Measurements from ENCODE around the gene APBA3.

The APBA3 gene

GRCh38 chr19:3745363-3746045 is 16.0 kb downstream of the APBA3 start:
- DNase-seq (ENCODE audit: low spot score), result no peak

- DNase-seq (ENCODE audit: low spot score), result no peak
Measured at GRCh38 chr19:3743486-3743885, 18.0 kb downstream of the APBA3 start.

GRCh38 chr19:3740431-3740830 is 21.1 kb downstream of the APBA3 start:
- DNase-seq (ENCODE audit: low spot score), result no peak

GRCh38 chr19:3738477-3739220 is 22.8 kb downstream of the APBA3 start:
- DNase-seq (ENCODE audit: low spot score), result no peak

- DNase-seq (ENCODE audit: low spot score), result no peak
Measured at GRCh38 chr19:3737487-3738205, 23.8 kb downstream of the APBA3 start.

GRCh38 chr19:3736106-3736724 is 25.3 kb downstream of the APBA3 start:
- DNase-seq (ENCODE audit: low spot score), result no peak

GRCh38 chr19:3734310-3734600 is 27.2 kb downstream of the APBA3 start:
- no peak for DNase-seq (ENCODE audit: low spot score)

GRCh38 chr19:3733549-3734309 is 27.8 kb downstream of the APBA3 start:
- DNase-seq (ENCODE audit: low spot score), result no peak

- no peak for DNase-seq (ENCODE audit: low spot score)
Measured at GRCh38 chr19:3732108-3732507, 29.4 kb downstream of the APBA3 start.

GRCh38 chr19:3730457-3730958 is 31.0 kb downstream of the APBA3 start:
- DNase-seq (ENCODE audit: low spot score), result no peak

GRCh38 chr19:3725640-3726310 is 35.7 kb downstream of the APBA3 start:
- no peak for DNase-seq (ENCODE audit: low spot score)

GRCh38 chr19:3725121-3725520 is 36.4 kb downstream of the APBA3 start:
- DNase-seq (ENCODE audit: low spot score), result no peak

- no peak for DNase-seq (ENCODE audit: low spot score)
Measured at GRCh38 chr19:3723883-3724282, 37.6 kb downstream of the APBA3 start.

- no peak for DNase-seq (ENCODE audit: low spot score)
Measured at GRCh38 chr19:3723110-3723488, 38.4 kb downstream of the APBA3 start.

- DNase-seq (ENCODE audit: low spot score), result no peak
Measured at GRCh38 chr19:3722443-3723109, 38.9 kb downstream of the APBA3 start.

- no peak for DNase-seq (ENCODE audit: low spot score)
Measured at GRCh38 chr19:3721887-3722442, 39.5 kb downstream of the APBA3 start.

- DNase-seq (ENCODE audit: low spot score), result peak; percentile 91
Measured at GRCh38 chr19:3721131-3721886, 40.2 kb downstream of the APBA3 start.

- no peak for DNase-seq (ENCODE audit: low spot score)
Measured at GRCh38 chr19:3720349-3720917, 41.1 kb downstream of the APBA3 start.

- no peak for DNase-seq (ENCODE audit: low spot score)
Measured at GRCh38 chr19:3719868-3720267, 41.6 kb downstream of the APBA3 start.

All from hepatic stellate cell (primary cell).